Bronchial epithelial cell (primary cell): ENCODE data around the gene TMEM266. TPM values are rescaled to one million over a fixed set of nuclear protein-coding genes. Genes with fewer than 3 reads are reported as not detected.

ENCODE experiments used
- DNase-seq: peaks from one replicate; pipeline ENCODE4 v3.0.0-alpha.2; 2010; ENCODE audit warnings: low read depth
- FAIRE-seq: peaks from 2 replicates; lab custom pipeline; 2011; peaks lifted over from hg19 to GRCh38; lab: Jason Lieb, UNC
- H3K27me3 ChIP-seq: 2 replicates; pipeline ENCODE4 v1.5.1; 2011; ENCODE audit warnings: low read length; ENCODE audit not compliant: control insufficient read depth, insufficient read depth
- H3K36me3 ChIP-seq: 2 replicates; pipeline ENCODE4 v1.5.1; 2011; ENCODE audit warnings: low read length; ENCODE audit not compliant: control insufficient read depth, insufficient read depth
- H3K4me3 ChIP-seq: 2 replicates; pipeline ENCODE4 v1.5.1; 2011; ENCODE audit warnings: mild to moderate bottlenecking, low read depth, low read length, control low read depth
- total RNA-seq: library from RNA; depleted of rRNA; stranded (reverse); fragments of >200 nt; gene quantifications from 2 replicates; pipeline ENCODE4 v1.2.1, GENCODE V29; 2014
- TF ChIP-seq, protein P1 (sequence below): IDR thresholded peaks from 2 replicates; pipeline ENCODE4 v1.5.1; 2011; ENCODE audit warnings: mild to moderate bottlenecking, moderate library complexity, low read length, control low read depth, inconsistent platforms; ENCODE audit not compliant: insufficient read depth, severe bottlenecking

The TMEM266 gene
- total RNA-seq, 1 donor from 2014 or later = under 0.01 TPM

DNA sequence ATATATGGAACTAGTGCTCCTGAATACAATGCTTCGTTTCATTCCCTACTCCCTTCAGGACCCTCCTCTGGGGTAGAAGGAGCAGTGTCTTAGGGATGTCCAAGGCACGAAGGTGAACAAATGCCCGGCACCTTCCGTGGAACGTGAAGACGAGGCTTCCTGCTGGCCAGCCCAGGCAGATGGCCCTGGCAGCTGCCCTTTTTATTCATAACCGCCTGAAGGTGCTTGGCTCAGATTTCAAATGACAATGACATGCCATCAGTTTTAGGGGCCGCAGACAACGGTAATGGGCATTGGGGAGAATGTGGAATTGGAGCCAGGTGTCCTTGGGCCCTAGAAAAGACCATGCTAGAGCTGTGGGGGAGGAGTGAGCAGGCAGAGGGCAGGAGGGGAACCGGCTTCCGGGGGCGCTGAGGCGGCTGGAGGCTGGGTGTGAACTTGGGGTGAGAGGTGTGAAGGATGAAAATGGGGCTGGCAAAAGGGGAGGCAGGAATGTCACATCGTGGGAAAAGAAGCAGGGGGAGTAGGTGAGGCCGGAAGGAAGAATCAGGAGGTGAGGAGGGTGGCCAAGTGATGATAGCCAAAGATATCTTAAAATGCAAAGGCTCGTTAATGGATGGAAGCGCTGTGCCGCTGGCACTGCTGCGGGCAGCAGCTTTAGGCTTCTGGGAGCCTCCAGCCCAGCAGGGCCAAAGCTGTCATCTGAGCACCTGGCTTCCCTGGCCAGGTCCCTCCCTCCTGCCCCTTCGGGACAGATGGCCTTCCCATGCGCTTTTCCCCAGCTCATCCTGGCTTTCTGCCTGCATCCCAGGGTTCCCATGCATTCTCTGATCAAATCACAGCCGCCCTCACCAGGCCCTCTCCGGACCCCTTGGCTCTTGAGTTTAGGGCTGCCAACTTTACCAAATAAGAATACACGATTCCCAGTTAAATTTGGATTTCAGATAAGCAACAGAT is 93.7 kb downstream of the TMEM266 start:
- TF ChIP-seq, protein P1, sequence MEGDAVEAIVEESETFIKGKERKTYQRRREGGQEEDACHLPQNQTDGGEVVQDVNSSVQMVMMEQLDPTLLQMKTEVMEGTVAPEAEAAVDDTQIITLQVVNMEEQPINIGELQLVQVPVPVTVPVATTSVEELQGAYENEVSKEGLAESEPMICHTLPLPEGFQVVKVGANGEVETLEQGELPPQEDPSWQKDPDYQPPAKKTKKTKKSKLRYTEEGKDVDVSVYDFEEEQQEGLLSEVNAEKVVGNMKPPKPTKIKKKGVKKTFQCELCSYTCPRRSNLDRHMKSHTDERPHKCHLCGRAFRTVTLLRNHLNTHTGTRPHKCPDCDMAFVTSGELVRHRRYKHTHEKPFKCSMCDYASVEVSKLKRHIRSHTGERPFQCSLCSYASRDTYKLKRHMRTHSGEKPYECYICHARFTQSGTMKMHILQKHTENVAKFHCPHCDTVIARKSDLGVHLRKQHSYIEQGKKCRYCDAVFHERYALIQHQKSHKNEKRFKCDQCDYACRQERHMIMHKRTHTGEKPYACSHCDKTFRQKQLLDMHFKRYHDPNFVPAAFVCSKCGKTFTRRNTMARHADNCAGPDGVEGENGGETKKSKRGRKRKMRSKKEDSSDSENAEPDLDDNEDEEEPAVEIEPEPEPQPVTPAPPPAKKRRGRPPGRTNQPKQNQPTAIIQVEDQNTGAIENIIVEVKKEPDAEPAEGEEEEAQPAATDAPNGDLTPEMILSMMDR = no peak

DNA sequence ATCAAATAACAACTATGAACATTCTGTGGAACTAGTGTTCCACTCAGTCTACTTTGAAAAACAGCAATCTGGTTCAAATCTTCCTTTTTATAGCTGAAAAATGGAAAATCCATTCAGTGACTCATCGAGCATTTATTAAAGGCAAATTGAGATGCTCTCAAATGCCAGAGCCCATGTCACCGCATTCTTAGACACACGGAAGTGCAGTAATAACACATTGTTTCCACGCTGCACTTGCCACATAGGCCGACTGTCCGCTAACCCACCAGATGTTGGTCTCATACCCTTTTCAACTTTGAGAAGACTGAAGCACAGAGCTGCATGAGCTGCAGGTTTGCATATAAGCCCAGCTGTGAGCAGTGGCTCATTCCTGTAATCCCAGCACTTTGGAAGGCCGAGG is 95.9 kb downstream of the TMEM266 start:
- Histone ChIP-seq H3K4me3 (no peak overlapping the region), H3K36me3 (no peaks in the 10 kb centered on the region), H3K27me3 (no peaks in the 10 kb centered on the region)
- DNase-seq (no peak), FAIRE-seq (no peak)
- TF ChIP-seq, protein P1 = no peak

More for the DNA sequence above, 93.7 kb downstream of the TMEM266 start:
- no peaks in the 10 kb centered on the region for H3K27me3 ChIP-seq
- FAIRE-seq (no peak), DNase-seq (no peak)
- no peaks in the 10 kb centered on the region for H3K36me3 ChIP-seq
- no peak overlapping the region for H3K4me3 ChIP-seq

DNA sequence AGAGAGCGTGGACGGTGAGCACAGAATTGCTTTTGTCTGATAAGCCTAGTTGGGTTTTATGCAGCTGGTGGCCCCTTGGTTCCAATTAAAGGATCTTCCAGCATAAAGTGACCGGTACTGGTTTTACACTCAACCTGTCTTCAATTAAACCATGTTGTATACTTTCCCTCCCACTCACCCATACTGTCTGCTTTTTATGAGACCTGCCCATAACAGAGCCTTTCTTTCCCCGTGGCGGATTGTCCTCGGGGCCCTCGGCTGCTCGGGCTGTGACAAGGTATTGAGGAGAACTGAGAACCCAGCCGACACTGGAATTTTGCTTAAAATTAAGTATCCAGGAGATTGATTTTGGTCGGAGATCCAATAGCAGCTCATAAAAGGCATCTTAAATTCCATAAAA is 98.4 kb downstream of the TMEM266 start:
- TF ChIP-seq, protein P1 = no peak
- no peak for DNase-seq
- FAIRE-seq = no peak

DNA sequence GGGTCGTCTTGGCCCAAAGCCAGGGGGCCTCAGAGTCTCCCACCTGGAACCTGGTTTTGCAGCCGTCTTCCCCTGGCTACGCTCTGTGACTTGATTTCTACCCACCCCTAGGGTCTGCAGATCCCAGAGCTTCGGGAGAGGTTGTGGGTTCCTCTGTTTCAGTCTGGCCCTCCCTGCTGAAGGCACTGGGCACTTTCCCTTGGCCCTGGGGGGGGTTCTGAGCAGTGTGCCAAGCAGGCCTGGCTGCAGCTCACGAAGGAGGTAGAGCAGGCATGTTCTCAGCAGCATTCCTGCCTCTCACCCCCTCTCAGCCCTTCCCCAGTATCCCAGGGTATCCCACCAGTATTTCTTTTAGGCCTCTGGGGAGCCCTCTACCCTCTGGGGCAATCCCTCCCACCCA is 99.0 kb downstream of the TMEM266 start:
- Histone ChIP-seq H3K27me3 (no peaks in the 10 kb centered on the region), H3K36me3 (no peaks in the 10 kb centered on the region), H3K4me3 (no peak overlapping the region)
- DNase-seq = no peak
- TF ChIP-seq, protein P1 = no peak
- no peak for FAIRE-seq

More for the DNA sequence above, 98.4 kb downstream of the TMEM266 start:
- Histone ChIP-seq H3K27me3 (no peaks in the 10 kb centered on the region), H3K4me3 (no peak overlapping the region), H3K36me3 (no peaks in the 10 kb centered on the region)

DNA sequence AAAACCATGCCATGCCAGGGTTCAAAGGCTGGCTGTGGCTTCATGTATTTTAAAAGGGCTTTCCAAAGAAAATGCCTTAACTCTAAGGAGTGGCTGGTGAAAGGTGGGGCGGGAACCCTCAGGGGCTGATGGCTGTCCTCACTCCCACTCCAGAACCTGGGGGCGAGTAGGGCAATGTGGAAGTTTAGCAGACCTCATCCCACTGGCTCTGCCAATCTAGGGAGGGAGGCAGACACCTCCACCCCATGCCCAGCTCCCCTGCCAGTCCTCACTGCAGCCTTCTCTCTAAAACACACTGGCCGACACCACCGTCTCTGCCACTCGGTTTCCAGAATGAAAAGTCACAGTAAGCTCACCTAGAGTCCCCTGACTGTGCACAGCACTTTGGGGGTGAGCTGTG is 99.5 kb downstream of the TMEM266 start:
- DNase-seq (no peak), FAIRE-seq (no peak)
- Histone ChIP-seq H3K4me3 (no peak overlapping the region), H3K36me3 (no peaks in the 10 kb centered on the region), H3K27me3 (no peaks in the 10 kb centered on the region)
- TF ChIP-seq, protein P1 = no peak
